ENCODE results near the gene GRAMD2A. TPM values are rescaled to one million over a fixed set of nuclear protein-coding genes. Genes with fewer than 3 reads are reported as not detected.

Gene GRAMD2A
- total and polyA plus RNA-seq, 4 donors, result 4.0 to 25.2 (median 10.7) TPM

GRCh38 chr15:72179950-72180581 is 17.5 kb downstream of the GRAMD2A start:
- WGBS, 2 donors, result 67 to 86% methylated on average over 16 of the region's 16 CpGs
- ATAC-seq (ENCODE audit: insufficient read depth, low FRiP score) (no peak), DNase-seq (peak; percentile 50 to 56 (median 55))
- no peak overlapping the region for H3K4me3 ChIP-seq
- no peak overlapping the region for H3K9ac ChIP-seq (ENCODE audit: insufficient read depth in 1 of 2, low read length in 2 of 2)
- TF ChIP-seq CTCF (IDR thresholded peaks at IDR 0.05; ENCODE audit: control extremely low read depth, extremely low read depth), result no peak
- no peaks in the 10 kb centered on the region for H3K36me3 ChIP-seq (ENCODE audit: control insufficient read depth in 4 of 4, insufficient read depth in 4 of 4, low read length in 4 of 4)
- peaks cover 0 to 12% (median 11%) of the 10 kb centered on the region in 3 donors for H3K27me3 ChIP-seq (ENCODE audit: control insufficient read depth in 3 of 3, insufficient read depth in 3 of 3, low read length in 2 of 3)
- H3K9me3 ChIP-seq (ENCODE audit: control insufficient read depth in 4 of 4, insufficient read depth in 3 of 4, low read length in 3 of 4), result no peaks in the 10 kb centered on the region
- H3K27ac ChIP-seq (ENCODE audit: low read depth in 1 of 2, low read length in 1 of 2), result peak overlapping the region in 1 of 2 donors; percentile 19
- H3K4me1 ChIP-seq (ENCODE audit: control insufficient read depth in 5 of 5, insufficient read depth in 5 of 5, low read length in 5 of 5), result peaks cover 0 to 8% (median 0%) of the 10 kb centered on the region in 5 donors

- whole genome bisulfite sequencing, 2 donors, result 92 to 95% methylated on average over 13 of the region's 13 CpGs
- TF ChIP-seq CTCF (IDR thresholded peaks at IDR 0.05; ENCODE audit: control extremely low read depth, extremely low read depth), result no peak
These were observed 18.5 kb downstream of the GRAMD2A start for GRCh38 chr15:72178976-72179585.

GRCh38 chr15:72176743-72177142 is 20.8 kb downstream of the GRAMD2A start:
- no peak overlapping the region for H3K4me3 ChIP-seq
- DNase-seq, result no peak
- 76 to 90% methylated on average over 3 of the region's 3 CpGs for WGBS, 2 donors
- H3K9me3 ChIP-seq (ENCODE audit: control insufficient read depth in 4 of 4, insufficient read depth in 3 of 4, low read length in 3 of 4), result no peaks in the 10 kb centered on the region
- no peak overlapping the region for H3K27ac ChIP-seq (ENCODE audit: low read depth in 1 of 2, low read length in 1 of 2)
- H3K27me3 ChIP-seq (ENCODE audit: control insufficient read depth in 3 of 3, insufficient read depth in 3 of 3, low read length in 2 of 3), result no peaks in the 10 kb centered on the region
- H3K4me1 ChIP-seq (ENCODE audit: control insufficient read depth in 5 of 5, insufficient read depth in 5 of 5, low read length in 5 of 5), result peaks cover 0 to 8% (median 0%) of the 10 kb centered on the region in 5 donors
- no peak for ATAC-seq (ENCODE audit: insufficient read depth, low FRiP score)
- no peaks in the 10 kb centered on the region for H3K36me3 ChIP-seq (ENCODE audit: control insufficient read depth in 4 of 4, insufficient read depth in 4 of 4, low read length in 4 of 4)
- H3K9ac ChIP-seq (ENCODE audit: insufficient read depth in 1 of 2, low read length in 2 of 2), result no peak overlapping the region
- TF ChIP-seq CTCF (IDR thresholded peaks at IDR 0.05; ENCODE audit: control extremely low read depth, extremely low read depth), result no peak

More at GRCh38 chr15:72178976-72179585, 18.5 kb downstream of the GRAMD2A start:
- no peak overlapping the region for H3K9ac ChIP-seq (ENCODE audit: insufficient read depth in 1 of 2, low read length in 2 of 2)
- peaks cover 0 to 5% (median 5%) of the 10 kb centered on the region in 3 donors for H3K27me3 ChIP-seq (ENCODE audit: control insufficient read depth in 3 of 3, insufficient read depth in 3 of 3, low read length in 2 of 3)
- H3K4me1 ChIP-seq (ENCODE audit: control insufficient read depth in 5 of 5, insufficient read depth in 5 of 5, low read length in 5 of 5), result peaks cover 0 to 8% (median 3%) of the 10 kb centered on the region in 5 donors
- no peaks in the 10 kb centered on the region for H3K9me3 ChIP-seq (ENCODE audit: control insufficient read depth in 4 of 4, insufficient read depth in 3 of 4, low read length in 3 of 4)
- no peak overlapping the region for H3K4me3 ChIP-seq
- H3K27ac ChIP-seq (ENCODE audit: low read depth in 1 of 2, low read length in 1 of 2), result peak overlapping the region in 1 of 2 donors; percentile 8
- no peaks in the 10 kb centered on the region for H3K36me3 ChIP-seq (ENCODE audit: control insufficient read depth in 4 of 4, insufficient read depth in 4 of 4, low read length in 4 of 4)
- no peak for ATAC-seq (ENCODE audit: insufficient read depth, low FRiP score)
- DNase-seq, result no peak

All from lung (tissue), 12 donors.